Cardiac muscle cell (in vitro differentiated cells and primary cell): Measurements from ENCODE around the gene EAPP. TPM values are rescaled to one million over a fixed set of nuclear protein-coding genes. Genes with fewer than 3 reads are reported as not detected.

Experiments
- DNase-seq, 2 donors: peaks; one replicate each; pipeline versions ENCODE4 v3.0.0 to v3.0.0-alpha.2; 2010 to 2017; ENCODE audit warnings: low read depth in 1 of 2, low spot score in 1 of 2
- H3K27ac ChIP-seq: fragments of 200-600 bp; sonication (generic); 2 replicates; pipeline ENCODE4 v1.5.1; 2016
- H3K27me3 ChIP-seq: fragments of 200-600 bp; sonication (generic); 2 replicates; pipeline ENCODE4 v1.6.0; 2016; ENCODE audit warnings: control low read depth
- H3K36me3 ChIP-seq: fragments of 200-600 bp; sonication (generic); 2 replicates; pipeline ENCODE4 v1.5.1; 2016; ENCODE audit warnings: control low read depth
- H3K4me1 ChIP-seq: fragments of 200-600 bp; sonication (generic); 2 replicates; pipeline ENCODE4 v1.8.1; 2017; ENCODE audit warnings: low read depth, mild to moderate bottlenecking, mixed run types
- H3K4me3 ChIP-seq: fragments of 200-600 bp; sonication (generic); 2 replicates; pipeline ENCODE4 v1.5.1; 2016; ENCODE audit warnings: mild to moderate bottlenecking
- H3K9me3 ChIP-seq: fragments of 200-600 bp; sonication (generic); 2 replicates; pipeline ENCODE4 v1.5.1; 2017; ENCODE audit warnings: low read depth, mild to moderate bottlenecking, control low read depth
- polyA plus RNA-seq: library from polyadenylated mRNA; unstranded; fragments of >200 nt; fragmentation: Nextera tagmentation; extraction: Ambion mirVana; gene quantifications from 2 replicates; pipeline ENCODE4 v1.2.1, GENCODE V29; 2016
- total RNA-seq: library from RNA; depleted of rRNA; stranded (reverse); fragments of >200 nt; gene quantifications from 2 replicates; pipeline ENCODE4 v1.2.3, GENCODE V29; 2016
- TF ChIP-seq, protein P1 (sequence below): IDR thresholded peaks from 2 replicates; pipeline ENCODE4 v1.5.1; 2012; ENCODE audit warnings: low read depth, mild to moderate bottlenecking, low read length

EAPP gene, protein sequence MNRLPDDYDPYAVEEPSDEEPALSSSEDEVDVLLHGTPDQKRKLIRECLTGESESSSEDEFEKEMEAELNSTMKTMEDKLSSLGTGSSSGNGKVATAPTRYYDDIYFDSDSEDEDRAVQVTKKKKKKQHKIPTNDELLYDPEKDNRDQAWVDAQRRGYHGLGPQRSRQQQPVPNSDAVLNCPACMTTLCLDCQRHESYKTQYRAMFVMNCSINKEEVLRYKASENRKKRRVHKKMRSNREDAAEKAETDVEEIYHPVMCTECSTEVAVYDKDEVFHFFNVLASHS
- total RNA-seq (42.3 and 42.4 TPM in 2 replicates), polyA plus RNA-seq (53.2 and 72.3 TPM in 2 replicates)

DNA sequence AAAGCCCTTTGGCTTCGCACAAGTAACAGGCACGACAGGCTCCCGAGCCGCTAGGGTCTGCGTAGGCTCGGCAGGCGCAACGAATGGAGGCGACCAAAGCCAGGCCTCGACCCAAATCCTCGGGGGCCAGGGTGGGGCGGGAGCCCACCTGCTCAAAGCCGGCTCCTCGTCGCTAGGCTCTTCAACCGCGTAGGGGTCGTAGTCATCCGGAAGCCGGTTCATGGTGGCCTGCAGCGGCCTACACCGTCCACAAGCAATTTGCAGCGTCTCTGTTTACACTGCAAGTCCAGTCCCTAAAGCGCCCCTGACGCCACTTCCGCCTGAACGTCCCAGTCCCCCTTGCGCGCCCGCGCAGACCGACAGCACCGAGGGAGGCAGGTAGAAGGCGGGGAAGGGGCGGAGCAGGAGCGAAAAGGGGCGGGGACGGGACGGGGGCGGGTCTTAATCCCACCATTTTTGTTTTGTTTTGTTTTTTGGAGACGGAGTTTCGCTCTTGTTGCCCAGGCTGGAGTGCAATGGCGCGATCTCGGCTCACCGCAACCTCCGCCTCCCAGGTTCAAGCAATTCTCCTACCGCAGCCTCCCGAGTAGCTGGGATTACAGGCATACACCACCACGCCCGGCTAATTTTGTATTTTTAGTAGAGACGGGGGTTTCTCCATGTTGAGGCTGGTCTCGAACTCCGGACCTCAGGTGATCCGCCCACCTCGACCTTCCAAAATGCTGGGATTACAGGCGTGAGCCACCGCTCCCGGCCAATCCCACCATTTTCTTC lies at the start of gene EAPP:
TSS of gene EAPP (minus strand) at position 295 of the 774 bp plus-strand sequence. CDS start at position 222, 73 bp downstream.
- H3K9me3 ChIP-seq: no peaks in the 10 kb centered on the region
- peak; percentile 98 for DNase-seq
- H3K4me3 ChIP-seq: peak within 1 kb of the TSS; percentile 65
- TF ChIP-seq, protein P1, sequence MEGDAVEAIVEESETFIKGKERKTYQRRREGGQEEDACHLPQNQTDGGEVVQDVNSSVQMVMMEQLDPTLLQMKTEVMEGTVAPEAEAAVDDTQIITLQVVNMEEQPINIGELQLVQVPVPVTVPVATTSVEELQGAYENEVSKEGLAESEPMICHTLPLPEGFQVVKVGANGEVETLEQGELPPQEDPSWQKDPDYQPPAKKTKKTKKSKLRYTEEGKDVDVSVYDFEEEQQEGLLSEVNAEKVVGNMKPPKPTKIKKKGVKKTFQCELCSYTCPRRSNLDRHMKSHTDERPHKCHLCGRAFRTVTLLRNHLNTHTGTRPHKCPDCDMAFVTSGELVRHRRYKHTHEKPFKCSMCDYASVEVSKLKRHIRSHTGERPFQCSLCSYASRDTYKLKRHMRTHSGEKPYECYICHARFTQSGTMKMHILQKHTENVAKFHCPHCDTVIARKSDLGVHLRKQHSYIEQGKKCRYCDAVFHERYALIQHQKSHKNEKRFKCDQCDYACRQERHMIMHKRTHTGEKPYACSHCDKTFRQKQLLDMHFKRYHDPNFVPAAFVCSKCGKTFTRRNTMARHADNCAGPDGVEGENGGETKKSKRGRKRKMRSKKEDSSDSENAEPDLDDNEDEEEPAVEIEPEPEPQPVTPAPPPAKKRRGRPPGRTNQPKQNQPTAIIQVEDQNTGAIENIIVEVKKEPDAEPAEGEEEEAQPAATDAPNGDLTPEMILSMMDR: no peak
- no peaks in the 10 kb centered on the region for H3K27me3 ChIP-seq
- H3K36me3 ChIP-seq: peaks cover 6% of the 10 kb centered on the region
- H3K27ac ChIP-seq: peak within 1 kb of the TSS; percentile 97
- H3K4me1 ChIP-seq: peaks cover 5% of the 10 kb centered on the region

DNA sequence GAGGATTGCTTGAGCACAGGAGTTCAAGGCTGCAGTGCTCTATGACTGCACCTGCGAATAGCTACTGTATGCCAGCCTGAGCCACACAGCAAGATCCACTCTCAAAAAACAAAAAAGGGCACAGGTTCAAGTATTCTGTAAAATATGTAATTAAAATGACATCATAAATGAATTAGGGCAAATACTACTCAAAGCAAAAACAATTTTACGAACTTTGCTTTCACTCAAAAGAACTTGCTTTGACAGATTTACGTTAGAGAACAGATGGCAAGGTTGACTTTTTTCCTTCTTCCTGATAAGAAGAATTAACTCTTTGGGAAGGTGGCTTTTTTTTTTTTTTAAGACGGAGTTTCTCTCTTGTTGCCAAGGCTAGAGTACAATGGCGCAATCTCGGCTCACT lies 44.0 kb upstream of the EAPP start:
- H3K4me1 ChIP-seq: no peaks in the 10 kb centered on the region
- H3K4me3 ChIP-seq: no peak overlapping the region
- DNase-seq: no peak
- no peaks in the 10 kb centered on the region for H3K9me3 ChIP-seq
- no peaks in the 10 kb centered on the region for H3K27me3 ChIP-seq
- peaks cover 41% of the 10 kb centered on the region for H3K36me3 ChIP-seq
- TF ChIP-seq, protein P1: no peak
- H3K27ac ChIP-seq: no peak overlapping the region

- Histone ChIP-seq H3K4me1 (no peaks in the 10 kb centered on the region), H3K27ac (no peak overlapping the region), H3K27me3 (no peaks in the 10 kb centered on the region), H3K9me3 (no peaks in the 10 kb centered on the region), H3K4me3 (no peak overlapping the region), H3K36me3 (peaks cover 45% of the 10 kb centered on the region)
- DNase-seq: no peak
- TF ChIP-seq, protein P1: no peak
These were observed 42.7 kb upstream of the EAPP start for GRCh38 chr14:34582117-34582680.

DNA sequence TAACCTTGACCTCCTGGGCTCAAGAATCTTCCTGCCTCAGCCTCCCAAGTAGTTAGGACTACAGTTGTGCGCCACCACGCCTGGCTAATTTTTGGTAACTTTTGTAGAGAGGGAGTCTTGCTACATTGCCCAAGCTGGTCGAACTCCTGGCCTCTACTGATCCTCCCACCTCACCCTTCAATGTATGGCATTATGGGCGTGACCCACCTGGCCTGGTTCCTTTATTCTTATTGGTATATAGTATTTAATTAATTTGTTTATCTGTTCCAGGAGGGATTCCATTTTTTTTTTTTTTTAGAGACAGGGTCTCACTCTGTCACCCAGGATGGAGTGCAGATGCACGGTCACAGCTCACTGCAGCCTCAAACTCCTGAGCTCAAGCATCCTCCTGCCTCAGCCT lies 40.9 kb upstream of the EAPP start:
- Histone ChIP-seq H3K9me3 (no peaks in the 10 kb centered on the region), H3K27ac (no peak overlapping the region), H3K4me1 (no peaks in the 10 kb centered on the region), H3K36me3 (peaks cover 39% of the 10 kb centered on the region), H3K4me3 (no peak overlapping the region), H3K27me3 (no peaks in the 10 kb centered on the region)
- no peak for DNase-seq
- TF ChIP-seq, protein P1: no peak

DNA sequence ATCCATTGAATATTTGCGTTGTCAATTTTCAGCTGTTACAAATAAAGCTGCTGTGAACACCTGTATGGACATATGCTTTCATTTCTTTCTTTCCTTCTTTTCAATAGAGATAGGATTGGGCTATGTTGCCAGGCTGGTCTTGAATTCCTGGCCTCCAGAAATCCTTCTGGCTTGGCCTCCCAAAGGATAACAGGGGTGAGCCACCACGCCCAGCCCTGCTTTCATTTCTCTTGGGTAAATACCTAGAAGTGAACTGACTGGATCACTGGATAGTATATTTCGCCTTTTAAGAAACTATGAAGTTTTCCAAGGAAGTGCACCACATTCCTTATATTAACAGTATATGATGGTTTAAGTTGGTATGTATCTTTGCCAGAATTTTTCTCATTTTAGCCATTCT lies 32.3 kb upstream of the EAPP start:
- peaks cover 36% of the 10 kb centered on the region for H3K36me3 ChIP-seq
- DNase-seq: no peak

More for the DNA sequence above, 32.3 kb upstream of the EAPP start:
- Histone ChIP-seq H3K4me3 (no peak overlapping the region), H3K27me3 (no peaks in the 10 kb centered on the region), H3K9me3 (no peaks in the 10 kb centered on the region), H3K27ac (no peak overlapping the region), H3K4me1 (no peaks in the 10 kb centered on the region)
- TF ChIP-seq, protein P1: no peak
